GM23338 (cell line): ENCODE results near the gene FYN. TPM values are rescaled to one million over a fixed set of nuclear protein-coding genes. Genes with fewer than 3 reads are reported as not detected.
"Not testable (repeated sequence)": the region's sequence is repeated elsewhere in the genome, so short reads cannot be mapped to it uniquely, and the experiment has no call there.

Source experiments
- ATAC-seq: fragments of 200-7000 bp; cut with Tn5 transposase; 3 replicates; pipeline ENCODE4 v1.9.1; 2020
- DNase-seq: peaks from one replicate; pipeline ENCODE4 v3.0.0-alpha.2; 2015; ENCODE audit warnings: low spot score
- H2AFZ ChIP-seq: fragments of 200-600 bp; sonication (generic); 2 replicates; pipeline ENCODE4 v1.8.0; 2016; ENCODE audit warnings: antibody characterized with exemption, mild to moderate bottlenecking, moderate library complexity
- H3F3A ChIP-seq: fragments of 200-600 bp; sonication (generic); replicated peaks from 2 replicates; pipeline ENCODE4 v1.8.0; 2017; ENCODE audit warnings: antibody characterized with exemption, mixed run types, low read depth
- H3K27ac ChIP-seq: fragments of 200-600 bp; sonication (generic); 2 replicates; pipeline ENCODE4 v1.6.1; 2016; ENCODE audit warnings: low read depth
- H3K27me3 ChIP-seq: fragments of 200-600 bp; sonication (generic); 2 replicates; pipeline ENCODE4 v1.8.0; 2016; ENCODE audit warnings: mild to moderate bottlenecking, mixed run types, moderate library complexity; ENCODE audit not compliant: insufficient read depth
- H3K36me3 ChIP-seq: fragments of 200-600 bp; sonication (generic); 2 replicates; pipeline ENCODE4 v1.8.0; 2016; ENCODE audit warnings: mild to moderate bottlenecking; ENCODE audit not compliant: insufficient read depth
- H3K4me1 ChIP-seq: fragments of 200-600 bp; sonication (generic); 2 replicates; pipeline ENCODE4 v1.8.0; 2016; ENCODE audit warnings: mild to moderate bottlenecking, moderate library complexity; ENCODE audit not compliant: insufficient read depth
- H3K4me2 ChIP-seq: fragments of 200-600 bp; sonication (generic); 2 replicates; pipeline ENCODE4 v1.7.1; 2017; ENCODE audit warnings: mixed run types
- H3K4me3 ChIP-seq: fragments of 200-600 bp; sonication (generic); 2 replicates; pipeline ENCODE4 v1.6.1; 2016; ENCODE audit warnings: mixed run types
- H3K79me2 ChIP-seq: fragments of 200-600 bp; sonication (generic); replicated peaks from 2 replicates; pipeline ENCODE4 v1.8.0; 2017; ENCODE audit warnings: mild to moderate bottlenecking; ENCODE audit not compliant: insufficient read depth
- H3K9me2 ChIP-seq: fragments of 200-600 bp; sonication (generic); 2 replicates; pipeline ENCODE4 v1.8.0; 2017; ENCODE audit not compliant: insufficient read depth
- H4K20me1 ChIP-seq: fragments of 200-600 bp; sonication (generic); replicated peaks from 2 replicates; pipeline ENCODE4 v1.8.0; 2017; ENCODE audit warnings: mild to moderate bottlenecking; ENCODE audit not compliant: insufficient read depth
- H3K27ac Mint-ChIP-seq: 2 replicates; pipeline ENCODE4 v1.8.0; 2020; ENCODE audit warnings: inconsistent platforms, mild to moderate bottlenecking, moderate library complexity, mixed read lengths
- H3K27me3 Mint-ChIP-seq: 3 replicates; pipeline ENCODE4 v1.8.0; 2022; ENCODE audit warnings: low read depth, mild to moderate bottlenecking, moderate library complexity, mixed read lengths, inconsistent platforms; ENCODE audit not compliant: insufficient read depth, poor library complexity
- H3K36me3 Mint-ChIP-seq: 3 replicates; pipeline ENCODE4 v1.8.0; 2021; ENCODE audit warnings: low read depth, mild to moderate bottlenecking, inconsistent platforms, moderate library complexity, mixed read lengths
- H3K4me1 Mint-ChIP-seq: 3 replicates; pipeline ENCODE4 v1.8.0; 2020; ENCODE audit warnings: mild to moderate bottlenecking, inconsistent platforms, mixed read lengths
- H3K4me3 Mint-ChIP-seq: 3 replicates; pipeline ENCODE4 v1.8.0; 2021; ENCODE audit warnings: moderate library complexity, mild to moderate bottlenecking, inconsistent platforms, mixed read lengths
- H3K9me3 Mint-ChIP-seq: 3 replicates; pipeline ENCODE4 v1.8.0; 2020; ENCODE audit warnings: moderate library complexity, mild to moderate bottlenecking, inconsistent platforms, mixed read lengths
- CREB1 ChIP-seq: fragments of 250-450 bp; sonication (Bioruptor Pico); IDR thresholded peaks from 2 replicates; pipeline ENCODE4 v1.5.0; 2020; ENCODE audit warnings: low read depth, mild to moderate bottlenecking, moderate library complexity
- CTCF ChIP-seq, 2 experiments: fragments of 200-600 bp in 1 of 2; sonication (generic) in 1 of 2; conservative IDR thresholded peaks; 2 replicates each; pipeline versions ENCODE4 v1.5.1 to v1.6.1; 2016 to 2017; ENCODE audit warnings: antibody characterized with exemption in 2 of 2, low read depth in 2 of 2, mild to moderate bottlenecking in 2 of 2, moderate library complexity in 1 of 2
- EZH2 ChIP-seq: fragments of 200-600 bp; sonication (generic); IDR thresholded peaks from one replicate; pipeline ENCODE4 v1.8.0; 2017; ENCODE audit warnings: antibody characterized with exemption, mild to moderate bottlenecking, low read depth; ENCODE audit not compliant: unreplicated experiment
- STAT1 ChIP-seq: IDR thresholded peaks from one replicate; pipeline ENCODE4 v1.6.1; 2016; ENCODE audit warnings: antibody characterized with exemption; ENCODE audit not compliant: unreplicated experiment
- ZNF462 ChIP-seq: fragments of 250-450 bp; sonication (Bioruptor Pico); IDR thresholded peaks from 2 replicates; pipeline ENCODE4 v1.5.0; 2020; ENCODE audit warnings: mild to moderate bottlenecking, moderate library complexity
- polyA plus RNA-seq: library from polyadenylated mRNA; unstranded; fragments of >200 nt; fragmentation: Nextera tagmentation; extraction: Ambion mirVana; gene quantifications from 2 replicates; pipeline ENCODE4 v1.2.1, GENCODE V29; 2016
- total RNA-seq: library from RNA; depleted of rRNA; stranded (reverse); fragments of >200 nt; shearing (Covaris generic); gene quantifications from 2 replicates; pipeline ENCODE4 v1.2.3, GENCODE V29; 2014

FYN gene
- total and polyA plus RNA-seq, 2 experiments from 2014 or later: 46.8 to 143 TPM

GRCh38 chr6:111886793-111887192 is 13.5 kb upstream of the FYN start:
- not testable (repeated sequence) for H4K20me1 ChIP-seq, H3K36me3 ChIP-seq, H3K9me3 Mint-ChIP-seq, H3K9me2 ChIP-seq, DNase-seq, ATAC-seq, H3K4me3 Mint-ChIP-seq, H3F3A ChIP-seq, H2AFZ ChIP-seq, H3K36me3 Mint-ChIP-seq, H3K27me3 ChIP-seq, H3K27ac ChIP-seq, H3K27me3 Mint-ChIP-seq, H3K27ac Mint-ChIP-seq, H3K4me2 ChIP-seq, H3K4me3 ChIP-seq, H3K79me2 ChIP-seq
- peaks cover 42% of the 10 kb centered on the region for H3K4me1 Mint-ChIP-seq
- H3K4me1 ChIP-seq: peaks cover 51% of the 10 kb centered on the region

- Histone ChIP-seq H3K27me3 (no peaks in the 10 kb centered on the region), H3K9me2 (0 out of 2 replicates have a peak, but pooled peaks cover 3% of the 10 kb centered on the region), H3K27ac (no peak overlapping the region), H3K4me1 (peaks cover 43% of the 10 kb centered on the region), H4K20me1 (no peaks in the 10 kb centered on the region), H2AFZ (no peak overlapping the region), H3K79me2 (no peaks in the 10 kb centered on the region), H3K4me2 (no peak overlapping the region), H3K4me3 (no peak overlapping the region), H3K36me3 (no peaks in the 10 kb centered on the region), H3F3A (no peaks in the 10 kb centered on the region)
- ATAC-seq: no peak
- Mint-ChIP-seq H3K27me3 (peaks cover 7% of the 10 kb centered on the region), H3K4me1 (peaks cover 34% of the 10 kb centered on the region), H3K4me3 (no peak overlapping the region), H3K27ac (no peak overlapping the region), H3K9me3 (peaks cover 3% of the 10 kb centered on the region; the same call in 1 of the 3 replicates), H3K36me3 (no peaks in the 10 kb centered on the region)
- TF ChIP-seq STAT1: no peak
- TF ChIP-seq ZNF462 (CRISPR knock-in tag): no peak
- no peak for TF ChIP-seq CREB1 (CRISPR knock-in tag)
- TF ChIP-seq EZH2: no peak
- no peak for TF ChIP-seq CTCF (conservative IDR thresholded peaks at IDR 0.05; ENCODE audit: low read depth in 2 of 2)
- DNase-seq: no peak
These were observed 12.2 kb upstream of the FYN start for GRCh38 chr6:111885373-111886027.
